K562 (cell line): ENCODE measurements around the gene RHCG. TPM values are rescaled to one million over a fixed set of nuclear protein-coding genes. Genes with fewer than 3 reads are reported as not detected.

Source experiments
- ESRRB ChIP-seq: fragments of 250-450 bp; sonication (Bioruptor Pico); IDR thresholded peaks from 2 replicates; pipeline ENCODE4 v1.5.0; 2020; ENCODE audit warnings: mild to moderate bottlenecking, moderate library complexity, borderline replicate concordance
- POLR3A ChIP-seq: IDR thresholded peaks from 2 replicates; pipeline ENCODE4 v1.6.1; 2011; ENCODE audit warnings: borderline replicate concordance, mild to moderate bottlenecking, moderate library complexity; ENCODE audit not compliant: insufficient read length, insufficient read depth; ENCODE audit errors: extremely low read depth
- RAD21 ChIP-seq, 2 experiments: fragments of 250-450 bp in 1 of 2; fragments of 450-650 bp in 1 of 2; sonication (Bioruptor Pico) in 1 of 2; formaldehyde crosslinking in 1 of 2; IDR thresholded peaks in 1 of 2; conservative IDR thresholded peaks in 1 of 2; 2 replicates each; pipeline versions ENCODE4 v1.4.0 to v1.8.0; 2020 to 2022; ENCODE audit warnings: mild to moderate bottlenecking in 2 of 2, moderate library complexity in 1 of 2
- SP2 ChIP-seq: IDR thresholded peaks from 2 replicates; pipeline ENCODE4 v1.6.1; 2011; ENCODE audit warnings: mild to moderate bottlenecking, low read depth, low read length, moderate library complexity; ENCODE audit not compliant: poor library complexity, severe bottlenecking; ENCODE audit errors: extremely low read depth
- polyA plus RNA-seq, 8 experiments: library from polyadenylated mRNA; depleted of rRNA in 4 of 8; stranded (reverse) in 5 of 8; unstranded in 3 of 8; fragments of >200 nt; fragmentation: Nextera tagmentation in 2 of 8; fragmentation: Illumina TruSeq in 1 of 8; extraction: Ambion mirVana in 2 of 8; extraction: Trizol in 1 of 8; gene quantifications; 2 replicates each; pipeline versions ENCODE4 v1.2.1 to v1.2.3, GENCODE V29; 2011 to 2014; ENCODE audit warnings: inconsistent platforms in 1 of 8, missing spikeins in 1 of 8
- total RNA-seq, 7 experiments: library from RNA; depleted of rRNA in 6 of 7; stranded (reverse); fragments of >200 nt in 6 of 7; fragmentation: Illumina TruSeq in 2 of 7; extraction: Trizol in 2 of 7; gene quantifications; 2 replicates each; pipeline versions ENCODE4 v1.2.1 to v1.2.3, GENCODE V29; 2011 to 2021; ENCODE audit warnings: low replicate concordance in 1 of 7
- TF ChIP-seq, protein P1 (sequence below): fragments of 250-450 bp; sonication (Bioruptor Pico); IDR thresholded peaks from 2 replicates; pipeline ENCODE4 v1.4.0; 2020; ENCODE audit warnings: mild to moderate bottlenecking, moderate library complexity
- TF ChIP-seq, protein P2 (sequence below), 3 experiments: IDR thresholded peaks in 2 of 3; conservative IDR thresholded peaks in 1 of 3; 2 replicates each; pipeline ENCODE4 v1.5.1; 2011 to 2012; ENCODE audit warnings: low read length in 3 of 3, mild to moderate bottlenecking in 3 of 3, control low read depth in 2 of 3, improper control_type of control experiment in 1 of 3, inconsistent platforms in 1 of 3, low read depth in 1 of 3, mixed read lengths in 1 of 3, moderate library complexity in 1 of 3; ENCODE audit not compliant: insufficient read depth in 2 of 3

The RHCG gene
- total and polyA plus RNA-seq, 9 of the 15 experiments (the other 6 are each of a cell fraction or from before 2014, with no cell fraction given), result not detected

DNA sequence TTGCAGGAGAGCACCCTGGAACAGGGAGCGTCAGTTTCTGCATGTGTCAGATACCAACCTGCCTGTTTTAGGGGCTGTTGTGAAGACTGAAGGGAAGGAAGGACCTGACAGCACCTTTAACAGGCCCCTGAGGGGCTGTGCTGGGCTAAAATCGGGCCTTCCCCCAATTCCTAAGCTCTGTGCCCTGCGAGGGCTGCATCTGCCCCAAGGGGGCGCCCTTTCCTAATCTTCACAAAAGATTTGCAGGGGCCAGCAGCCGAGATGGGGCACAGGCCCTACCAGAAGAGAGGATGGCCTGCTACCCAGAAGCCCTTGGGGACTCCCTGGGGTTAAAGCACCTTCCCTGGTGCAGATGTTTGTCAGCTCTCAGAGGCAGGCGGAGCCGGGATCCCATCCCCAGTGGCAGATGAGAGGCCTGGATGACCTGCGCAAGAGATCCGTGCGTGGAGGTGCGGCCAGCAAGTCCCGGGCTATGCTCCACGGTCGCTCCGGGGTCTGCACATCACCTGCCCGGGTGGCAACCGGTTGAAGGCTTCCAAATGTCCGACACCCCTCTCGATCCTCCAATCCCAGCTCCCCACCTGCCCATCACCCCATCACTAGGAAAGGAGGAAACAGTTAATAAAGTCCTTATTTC, 53.6 kb downstream of the RHCG start (continued):
- TF ChIP-seq, protein P1, sequence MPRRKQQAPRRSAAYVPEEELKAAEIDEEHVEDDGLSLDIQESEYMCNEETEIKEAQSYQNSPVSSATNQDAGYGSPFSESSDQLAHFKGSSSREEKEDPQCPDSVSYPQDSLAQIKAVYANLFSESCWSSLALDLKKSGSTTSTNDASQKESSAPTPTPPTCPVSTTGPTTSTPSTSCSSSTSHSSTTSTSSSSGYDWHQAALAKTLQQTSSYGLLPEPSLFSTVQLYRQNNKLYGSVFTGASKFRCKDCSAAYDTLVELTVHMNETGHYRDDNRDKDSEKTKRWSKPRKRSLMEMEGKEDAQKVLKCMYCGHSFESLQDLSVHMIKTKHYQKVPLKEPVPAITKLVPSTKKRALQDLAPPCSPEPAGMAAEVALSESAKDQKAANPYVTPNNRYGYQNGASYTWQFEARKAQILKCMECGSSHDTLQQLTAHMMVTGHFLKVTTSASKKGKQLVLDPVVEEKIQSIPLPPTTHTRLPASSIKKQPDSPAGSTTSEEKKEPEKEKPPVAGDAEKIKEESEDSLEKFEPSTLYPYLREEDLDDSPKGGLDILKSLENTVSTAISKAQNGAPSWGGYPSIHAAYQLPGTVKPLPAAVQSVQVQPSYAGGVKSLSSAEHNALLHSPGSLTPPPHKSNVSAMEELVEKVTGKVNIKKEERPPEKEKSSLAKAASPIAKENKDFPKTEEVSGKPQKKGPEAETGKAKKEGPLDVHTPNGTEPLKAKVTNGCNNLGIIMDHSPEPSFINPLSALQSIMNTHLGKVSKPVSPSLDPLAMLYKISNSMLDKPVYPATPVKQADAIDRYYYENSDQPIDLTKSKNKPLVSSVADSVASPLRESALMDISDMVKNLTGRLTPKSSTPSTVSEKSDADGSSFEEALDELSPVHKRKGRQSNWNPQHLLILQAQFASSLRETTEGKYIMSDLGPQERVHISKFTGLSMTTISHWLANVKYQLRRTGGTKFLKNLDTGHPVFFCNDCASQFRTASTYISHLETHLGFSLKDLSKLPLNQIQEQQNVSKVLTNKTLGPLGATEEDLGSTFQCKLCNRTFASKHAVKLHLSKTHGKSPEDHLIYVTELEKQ (CRISPR knock-in tag), result no peak
- no peak for TF ChIP-seq POLR3A
- TF ChIP-seq, protein P2, sequence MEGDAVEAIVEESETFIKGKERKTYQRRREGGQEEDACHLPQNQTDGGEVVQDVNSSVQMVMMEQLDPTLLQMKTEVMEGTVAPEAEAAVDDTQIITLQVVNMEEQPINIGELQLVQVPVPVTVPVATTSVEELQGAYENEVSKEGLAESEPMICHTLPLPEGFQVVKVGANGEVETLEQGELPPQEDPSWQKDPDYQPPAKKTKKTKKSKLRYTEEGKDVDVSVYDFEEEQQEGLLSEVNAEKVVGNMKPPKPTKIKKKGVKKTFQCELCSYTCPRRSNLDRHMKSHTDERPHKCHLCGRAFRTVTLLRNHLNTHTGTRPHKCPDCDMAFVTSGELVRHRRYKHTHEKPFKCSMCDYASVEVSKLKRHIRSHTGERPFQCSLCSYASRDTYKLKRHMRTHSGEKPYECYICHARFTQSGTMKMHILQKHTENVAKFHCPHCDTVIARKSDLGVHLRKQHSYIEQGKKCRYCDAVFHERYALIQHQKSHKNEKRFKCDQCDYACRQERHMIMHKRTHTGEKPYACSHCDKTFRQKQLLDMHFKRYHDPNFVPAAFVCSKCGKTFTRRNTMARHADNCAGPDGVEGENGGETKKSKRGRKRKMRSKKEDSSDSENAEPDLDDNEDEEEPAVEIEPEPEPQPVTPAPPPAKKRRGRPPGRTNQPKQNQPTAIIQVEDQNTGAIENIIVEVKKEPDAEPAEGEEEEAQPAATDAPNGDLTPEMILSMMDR (IDR thresholded peaks at IDR 0.05 in 2 of 3, conservative IDR thresholded peaks at IDR 0.05 in 1 of 3; ENCODE audit: insufficient read depth in 2 of 3, low read depth in 1 of 3, low read length in 3 of 3), result peak; percentile 81 to 88 (median 82)
- TF ChIP-seq ESRRB (CRISPR knock-in tag), result no peak
- TF ChIP-seq RAD21 (CRISPR knock-in tag; conservative IDR thresholded peaks at IDR 0.05 in 1 of 2, IDR thresholded peaks at IDR 0.05 in 1 of 2), result peak; percentile 45 to 68
- no peak for TF ChIP-seq SP2
